Stimulated activated CD4-positive, alpha-beta T cell treated with anti-CD3 and anti-CD28 coated beads, Interleukin-12 subunit alpha, Interleukin-12 subunit beta, amount 100 ng/mL, for 48 hours (primary cell): ENCODE measurements around the gene OGDHL.
"Not testable (repeated sequence)": the region's sequence is repeated elsewhere in the genome, so short reads cannot be mapped to it uniquely, and the experiment has no call there.

Experiments
- DNase-seq, 3 donors: peaks; one replicate each; pipeline ENCODE4 v3.0.0-alpha.2; 2020; ENCODE audit warnings: low read depth in 2 of 3, low spot score in 1 of 3

Gene OGDHL

GRCh38 chr10:49756641-49757040 is 5.5 kb downstream of the OGDHL start:
- DNase-seq: no peak

GRCh38 chr10:49756031-49756430 is 6.1 kb downstream of the OGDHL start:
- DNase-seq: no peak

GRCh38 chr10:49754951-49755350 is 7.2 kb downstream of the OGDHL start:
- not testable (repeated sequence) for DNase-seq

- no peak for DNase-seq
Observed at GRCh38 chr10:49752584-49752983, 9.5 kb downstream of the OGDHL start.

GRCh38 chr10:49751636-49752510 is 10.2 kb downstream of the OGDHL start:
- DNase-seq: no peak

GRCh38 chr10:49751216-49751615 is 10.9 kb downstream of the OGDHL start:
- no peak for DNase-seq

- no peak for DNase-seq
Observed at GRCh38 chr10:49750546-49750945, 11.6 kb downstream of the OGDHL start.

- no peak for DNase-seq
Observed at GRCh38 chr10:49749556-49750491, 12.3 kb downstream of the OGDHL start.

- no peak for DNase-seq
Observed at GRCh38 chr10:49749144-49749543, 13.0 kb downstream of the OGDHL start.

- no peak for DNase-seq
Observed at GRCh38 chr10:49748006-49748405, 14.1 kb downstream of the OGDHL start.

- no peak for DNase-seq
Observed at GRCh38 chr10:49747303-49747646, 14.8 kb downstream of the OGDHL start.

- no peak for DNase-seq
Observed at GRCh38 chr10:49746626-49747302, 15.4 kb downstream of the OGDHL start.

- DNase-seq: no peak
Observed at GRCh38 chr10:49745756-49746155, 16.4 kb downstream of the OGDHL start.

GRCh38 chr10:49744924-49745605 is 17.1 kb downstream of the OGDHL start:
- DNase-seq: no peak

GRCh38 chr10:49744091-49744685 is 17.9 kb downstream of the OGDHL start:
- DNase-seq: no peak

GRCh38 chr10:49743464-49744075 is 18.6 kb downstream of the OGDHL start:
- DNase-seq: no peak

GRCh38 chr10:49742683-49743463 is 19.2 kb downstream of the OGDHL start:
- no peak for DNase-seq

GRCh38 chr10:49741108-49741995 is 20.8 kb downstream of the OGDHL start:
- DNase-seq: no peak
